ENCODE results near the gene PRR16.

PRR16 gene

DNA sequence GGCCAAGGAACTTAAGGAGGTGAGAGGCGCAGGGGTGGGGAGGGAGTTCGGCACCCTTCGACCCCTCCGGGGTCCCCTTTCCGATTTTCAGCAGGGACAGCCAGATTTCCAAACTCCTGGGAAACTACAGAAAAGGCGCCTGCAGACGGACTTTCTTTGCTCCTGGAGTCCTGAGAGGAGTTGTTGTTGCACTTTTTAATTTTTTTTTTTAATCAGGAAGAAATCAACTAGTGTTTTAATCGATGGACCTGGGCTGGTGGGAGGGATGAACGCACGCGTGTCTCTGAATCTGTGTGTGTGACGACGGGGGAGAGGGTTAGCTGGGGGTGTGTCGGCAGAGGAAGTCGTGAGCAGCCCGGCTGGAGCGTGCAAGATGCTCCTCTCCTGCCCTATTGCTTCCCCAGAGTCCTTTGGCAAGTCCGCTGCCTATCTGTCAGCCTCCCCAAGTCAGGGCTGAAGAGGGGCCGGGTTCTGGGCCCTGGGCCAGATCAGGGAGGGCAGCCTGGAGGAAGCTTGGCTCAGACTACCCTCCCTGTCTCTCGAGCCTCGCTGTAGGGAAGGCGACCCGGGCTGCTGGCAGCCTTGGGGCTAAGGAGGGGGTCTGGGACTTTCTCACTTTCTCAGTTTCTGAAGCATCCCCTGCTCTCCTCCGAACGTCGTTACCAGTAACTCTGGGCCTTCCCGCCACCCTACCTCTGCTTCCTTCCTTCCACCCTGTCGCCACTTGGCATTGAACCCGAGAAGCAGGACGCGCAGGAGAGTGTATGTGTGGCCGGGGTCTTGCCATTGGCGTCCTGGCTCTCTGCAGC lies 731 bp downstream of the PRR16 start:
- peak; percentile 79 for DNase-seq

DNA sequence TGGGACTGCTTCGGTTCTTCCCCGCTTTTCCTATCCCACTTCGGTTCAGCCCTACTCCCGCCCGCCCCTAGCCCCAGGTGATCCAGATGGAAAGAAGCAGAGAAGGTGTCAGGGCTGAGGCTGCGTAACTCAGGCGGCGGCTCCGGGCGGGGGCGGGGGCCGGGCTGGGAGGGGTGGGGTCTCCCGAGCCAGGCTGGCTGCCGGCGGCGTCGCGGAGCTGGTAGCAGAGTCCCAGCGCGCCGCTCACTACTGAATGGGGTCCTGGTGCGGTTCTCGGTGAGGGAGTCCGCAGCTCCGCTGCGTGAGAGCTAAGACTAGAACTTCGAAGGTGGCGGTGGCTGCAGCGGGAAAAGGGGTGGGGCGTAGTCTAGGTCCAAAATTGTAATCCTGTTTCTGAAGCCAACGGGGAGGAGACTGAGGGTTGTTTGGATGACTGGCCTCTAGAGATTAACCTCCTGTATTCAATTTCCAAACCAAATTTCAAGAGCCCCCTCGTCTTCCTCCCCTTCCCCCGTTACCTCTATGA lies 1.4 kb downstream of the PRR16 start:
- DNase-seq, result peak; percentile 83

GRCh38 chr5:120466341-120467006 lies 2.4 kb downstream of the PRR16 start:
- DNase-seq, result no peak

GRCh38 chr5:120471971-120472370 lies 7.9 kb downstream of the PRR16 start:
- no peak for DNase-seq

- DNase-seq, result no peak
These were observed 8.8 kb downstream of the PRR16 start for GRCh38 chr5:120472911-120473310.

GRCh38 chr5:120473332-120473731 lies 9.2 kb downstream of the PRR16 start:
- no peak for DNase-seq

- no peak for DNase-seq
These were observed 12.0 kb downstream of the PRR16 start for GRCh38 chr5:120476063-120476462.

DNA sequence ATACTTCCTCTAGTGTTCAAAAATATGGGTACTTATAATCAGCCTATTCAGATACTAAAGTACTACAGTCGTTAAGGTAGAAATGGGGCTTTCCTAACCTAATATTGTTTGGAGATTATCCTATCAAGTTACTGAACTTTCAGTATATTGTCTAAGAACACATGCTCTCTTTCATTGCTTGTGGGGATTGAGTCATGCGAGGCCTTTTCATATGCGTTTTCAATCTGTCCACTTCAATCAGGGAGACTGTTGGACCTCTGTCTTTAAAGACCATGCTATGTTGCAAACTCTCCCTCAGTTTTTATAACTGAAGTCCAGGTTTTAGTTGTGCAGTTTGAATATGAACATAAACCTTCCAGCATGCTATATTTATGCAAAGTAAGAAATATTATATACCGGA lies 15.0 kb downstream of the PRR16 start:
- DNase-seq, result peak; percentile 5

- DNase-seq, result no peak
These were observed 35.9 kb downstream of the PRR16 start for GRCh38 chr5:120499876-120500563.

DNA sequence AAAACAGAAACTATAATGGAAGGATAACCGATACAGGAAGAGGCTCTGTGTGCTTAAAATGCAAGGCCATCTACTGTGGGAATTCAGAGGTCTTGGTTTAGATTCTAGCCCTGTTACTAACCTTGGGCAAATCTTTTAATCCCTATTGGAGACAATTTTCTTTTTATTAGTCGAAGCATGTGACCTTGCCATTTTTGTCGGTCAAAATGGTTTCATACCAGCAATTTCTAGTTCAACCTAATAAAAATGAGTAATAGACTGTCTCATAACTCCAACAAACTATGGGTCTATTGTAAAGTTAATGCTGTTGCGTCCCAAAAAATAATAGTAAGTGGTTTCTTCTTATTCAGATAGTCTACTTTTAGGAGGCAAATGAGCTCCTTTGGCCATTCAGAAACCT lies 38.4 kb downstream of the PRR16 start:
- no peak for DNase-seq

DNA sequence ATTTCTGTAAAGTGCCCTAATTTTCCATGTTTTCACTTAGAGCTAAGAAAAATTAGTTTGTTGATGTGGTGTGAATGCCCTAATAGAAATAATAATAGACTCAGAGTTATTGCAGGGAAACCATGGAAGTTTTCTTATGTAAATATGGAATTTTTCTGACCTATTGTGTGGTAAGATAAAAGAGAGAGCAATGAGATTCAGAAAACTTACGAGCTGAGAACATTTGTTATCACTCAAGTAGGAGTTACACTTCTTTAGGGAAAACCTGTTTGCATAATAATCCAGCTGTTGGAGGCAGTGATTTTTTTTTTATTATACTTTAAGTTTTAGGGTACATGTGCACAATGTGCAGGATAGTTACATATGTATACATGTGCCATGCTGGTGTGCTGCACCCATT lies 39.2 kb downstream of the PRR16 start:
- DNase-seq, result no peak

DNA sequence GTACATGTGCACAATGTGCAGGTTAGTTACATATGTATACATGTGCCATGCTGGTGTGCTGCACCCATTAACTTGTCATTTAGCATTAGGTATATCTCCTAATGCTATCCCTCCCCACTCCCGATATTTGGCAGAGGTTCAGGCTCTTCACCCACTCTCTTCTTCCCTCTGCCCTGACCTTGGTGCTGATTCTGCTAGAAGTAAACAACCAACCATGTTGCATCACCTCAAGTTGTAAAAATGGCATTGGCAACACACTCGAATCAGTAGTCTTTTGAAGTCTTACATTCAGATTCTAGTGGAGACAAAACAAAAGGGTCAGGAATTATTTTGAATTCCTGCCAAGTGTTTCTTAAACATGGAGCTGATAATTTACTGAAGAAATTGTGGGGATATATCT lies 40.0 kb downstream of the PRR16 start:
- DNase-seq, result no peak

- peak; percentile 32 for DNase-seq
These were observed 43.1 kb downstream of the PRR16 start for GRCh38 chr5:120507197-120507596.

- peak; percentile 35 for DNase-seq
These were observed 43.8 kb downstream of the PRR16 start for GRCh38 chr5:120507800-120508463.

GRCh38 chr5:120509053-120509452 lies 45.0 kb downstream of the PRR16 start:
- peak; percentile 34 for DNase-seq

DNA sequence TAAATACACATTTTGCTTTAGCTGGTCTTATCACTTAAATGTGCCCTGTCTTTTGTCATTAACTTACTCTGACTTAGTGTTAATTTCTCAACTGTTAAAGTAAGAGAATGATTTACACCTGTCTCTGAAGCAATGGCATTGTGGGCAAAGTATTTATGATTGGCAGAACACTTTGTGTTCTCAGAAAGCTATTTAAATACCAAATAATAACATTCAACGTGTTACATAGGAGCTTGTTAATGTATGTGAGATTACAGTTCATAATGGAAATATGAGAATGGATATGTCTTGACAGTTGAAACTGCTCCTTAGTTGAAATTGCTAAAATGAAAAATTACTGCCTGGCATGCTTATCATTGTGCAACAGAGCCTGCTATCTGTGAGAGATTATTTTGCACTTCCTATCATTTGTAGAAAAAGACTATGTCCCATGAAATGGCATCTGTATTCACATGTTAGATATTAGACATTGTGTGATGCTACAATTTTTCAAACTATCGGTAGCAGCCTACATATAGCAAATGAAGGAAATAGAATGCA lies 46.1 kb downstream of the PRR16 start:
- DNase-seq, result no peak

- DNase-seq, result no peak
These were observed 47.0 kb downstream of the PRR16 start for GRCh38 chr5:120510994-120511686.

- no peak for DNase-seq
These were observed 48.0 kb downstream of the PRR16 start for GRCh38 chr5:120512068-120512467.

GRCh38 chr5:120512791-120513650 lies 48.9 kb downstream of the PRR16 start:
- DNase-seq, result no peak

DNA sequence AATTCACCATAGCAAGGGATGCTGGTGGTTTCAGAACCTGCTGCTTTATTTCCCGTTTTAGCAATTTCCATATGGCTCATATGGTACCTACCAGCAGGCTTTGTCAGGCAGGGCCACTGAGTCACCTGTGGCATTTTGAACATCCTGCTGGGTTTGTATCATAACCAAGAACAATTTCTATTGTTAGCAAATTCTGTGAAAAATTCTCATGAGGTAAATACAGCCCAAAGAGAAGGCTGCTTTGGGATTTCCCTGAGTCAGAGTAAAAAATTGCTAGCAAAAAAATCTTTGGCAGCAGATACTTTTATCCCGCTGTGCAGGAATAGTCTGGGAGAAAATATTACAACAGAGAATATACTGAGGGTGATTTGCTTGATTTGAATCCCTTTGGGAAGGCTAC lies 52.7 kb downstream of the PRR16 start:
- DNase-seq, result no peak

DNA sequence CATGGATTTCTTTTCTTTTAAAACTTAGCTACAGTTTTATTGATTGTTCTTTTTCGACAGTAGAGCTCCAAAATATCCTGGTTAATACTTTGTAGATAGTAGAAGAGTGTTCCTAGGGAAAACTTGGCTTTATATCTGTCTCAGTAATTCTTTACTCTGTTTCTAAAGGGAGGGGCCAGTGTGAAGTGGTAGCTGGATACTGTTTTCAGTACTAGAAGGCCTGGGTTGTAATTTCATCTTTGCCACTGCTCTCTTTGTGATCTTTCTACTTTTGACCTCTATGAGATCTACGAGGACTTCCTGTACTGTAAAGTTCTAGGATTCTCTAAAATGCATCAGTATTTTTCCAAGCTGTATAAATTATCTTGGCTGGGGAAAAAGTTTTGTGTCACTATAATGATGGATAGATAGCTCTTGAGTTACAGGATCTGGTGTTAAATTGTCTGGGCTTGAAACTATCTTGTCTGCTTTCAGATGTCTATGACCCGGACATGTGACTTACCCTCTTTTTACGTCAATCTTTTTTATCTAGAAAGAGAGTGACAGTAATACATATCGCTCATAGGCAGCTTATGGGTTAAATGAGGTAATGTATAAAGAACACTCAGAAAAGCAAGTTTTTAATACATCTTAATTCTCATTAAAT lies 53.6 kb downstream of the PRR16 start:
- no peak for DNase-seq

Data from HCEC 1CT (cell line).